Measurements from ENCODE around the gene DEFB119. TPM values are rescaled to one million over a fixed set of nuclear protein-coding genes. Genes with fewer than 3 reads are reported as not detected.
A peak's percentile ranks its signal among the peaks of the same experiment; 100 is the strongest.

The DEFB119 gene
- total RNA-seq, 1 experiment from 2014 or later: not detected

GRCh38 chr20:31392836-31393235, 2.4 kb upstream of the DEFB119 start:
- no TSS peak for BruUV-seq (replicated peaks)
- Histone ChIP-seq H3K4me1 (ENCODE audit: control insufficient read depth in 1 of 2, insufficient read depth in 2 of 2, low read length in 2 of 2) (no peaks in the 10 kb centered on the region), H2AFZ (ENCODE audit: low read depth, low read length, poor library complexity, severe bottlenecking) (peak overlapping the region; percentile 79), H3K36me3 (ENCODE audit: control insufficient read depth in 1 of 2, insufficient read depth in 2 of 2, low read length in 2 of 2) (no peaks in the 10 kb centered on the region), H3K9me2 (ENCODE audit: insufficient read depth) (no peaks in the 10 kb centered on the region), H3K9me3 (ENCODE audit: control insufficient read depth in 1 of 2, insufficient read depth in 1 of 2, low read depth in 1 of 2, low read length in 2 of 2) (no peaks in the 10 kb centered on the region), H3K79me2 (ENCODE audit: insufficient read depth, low read length) (no peaks in the 10 kb centered on the region), H3K27me3 (ENCODE audit: insufficient read depth, low read length) (peaks cover 28% of the 10 kb centered on the region), H4K20me1 (ENCODE audit: insufficient read depth) (no peaks in the 10 kb centered on the region), H3K4me3 (replicated peaks in 1 of 2; ENCODE audit: low read depth in 1 of 2, low read length in 2 of 2) (no peak overlapping the region), H3K4me2 (ENCODE audit: low read length) (no peak overlapping the region), H3K27ac (ENCODE audit: low read depth, low read length) (no peak overlapping the region), H3K9ac (ENCODE audit: low read length) (no peak overlapping the region)
- DNase-seq (ENCODE audit: low read depth, low spot score): no peak
- TF ChIP-seq POLR2AphosphoS5 (IDR thresholded peaks at IDR 0.05; ENCODE audit: low read depth, low read length) (no peak), CBX3 (IDR thresholded peaks at IDR 0.05; ENCODE audit: low read depth) (no peak), YY1 (IDR thresholded peaks at IDR 0.05; ENCODE audit: extremely low read depth, insufficient replicate concordance, low read depth, low read length) (no peak)
- TF ChIP-seq, protein P1, sequence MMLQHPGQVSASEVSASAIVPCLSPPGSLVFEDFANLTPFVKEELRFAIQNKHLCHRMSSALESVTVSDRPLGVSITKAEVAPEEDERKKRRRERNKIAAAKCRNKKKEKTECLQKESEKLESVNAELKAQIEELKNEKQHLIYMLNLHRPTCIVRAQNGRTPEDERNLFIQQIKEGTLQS (IDR thresholded peaks at IDR 0.05): no peak
- no peak for ATAC-seq
- POLR2A ChIA-PET: no interaction called here
- CTCF ChIA-PET: interaction anchor here (0.9 kb wide), 1 partner anchor 220 kb away, joined by 3 read pairs; no protein-coding TSS in a partner anchor
- intact Hi-C loops (cut with micrococcal nuclease): no loop called here
- RAD21 ChIA-PET (ENCODE audit: low non-redundant PET in 1 of 2, low total read pairs in 2 of 2, uncharacterized antibody in 2 of 2, unreplicated experiment in 2 of 2): no interaction called here

DNA sequence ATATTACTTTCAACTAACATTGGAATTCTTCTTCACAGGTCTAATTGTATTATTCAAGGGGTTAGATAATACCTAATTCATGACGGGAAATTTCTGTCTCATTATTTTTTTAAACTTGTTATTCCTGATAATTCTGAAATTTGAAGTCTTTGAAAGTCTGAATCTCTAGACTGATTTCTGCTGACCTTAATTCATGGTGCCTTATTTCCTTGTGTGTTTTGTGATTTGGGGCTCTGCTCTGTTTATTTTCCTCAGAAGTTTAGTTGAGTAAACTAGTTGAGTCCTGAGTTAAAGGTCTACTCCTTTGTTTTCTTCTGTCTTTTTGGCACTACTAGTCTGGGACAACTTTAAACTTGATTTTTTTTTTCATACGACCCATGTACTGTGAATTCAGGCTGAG, 16.0 kb downstream of the DEFB119 start:
- no peak for ATAC-seq
- H3K4me1 ChIP-seq (ENCODE audit: control insufficient read depth in 1 of 2, insufficient read depth in 2 of 2, low read length in 2 of 2): no peaks in the 10 kb centered on the region
- H3K36me3 ChIP-seq (ENCODE audit: control insufficient read depth in 1 of 2, insufficient read depth in 2 of 2, low read length in 2 of 2): no peaks in the 10 kb centered on the region
- intact Hi-C loops (cut with micrococcal nuclease): loop anchor here (10.0 kb wide), 1 partner anchor 60 kb away; no protein-coding TSS in a partner anchor
- BruUV-seq (replicated peaks): no TSS peak
- RAD21 ChIA-PET (ENCODE audit: low non-redundant PET in 1 of 2, low total read pairs in 2 of 2, uncharacterized antibody in 2 of 2, unreplicated experiment in 2 of 2): no interaction called here
- TF ChIP-seq, protein P2, sequence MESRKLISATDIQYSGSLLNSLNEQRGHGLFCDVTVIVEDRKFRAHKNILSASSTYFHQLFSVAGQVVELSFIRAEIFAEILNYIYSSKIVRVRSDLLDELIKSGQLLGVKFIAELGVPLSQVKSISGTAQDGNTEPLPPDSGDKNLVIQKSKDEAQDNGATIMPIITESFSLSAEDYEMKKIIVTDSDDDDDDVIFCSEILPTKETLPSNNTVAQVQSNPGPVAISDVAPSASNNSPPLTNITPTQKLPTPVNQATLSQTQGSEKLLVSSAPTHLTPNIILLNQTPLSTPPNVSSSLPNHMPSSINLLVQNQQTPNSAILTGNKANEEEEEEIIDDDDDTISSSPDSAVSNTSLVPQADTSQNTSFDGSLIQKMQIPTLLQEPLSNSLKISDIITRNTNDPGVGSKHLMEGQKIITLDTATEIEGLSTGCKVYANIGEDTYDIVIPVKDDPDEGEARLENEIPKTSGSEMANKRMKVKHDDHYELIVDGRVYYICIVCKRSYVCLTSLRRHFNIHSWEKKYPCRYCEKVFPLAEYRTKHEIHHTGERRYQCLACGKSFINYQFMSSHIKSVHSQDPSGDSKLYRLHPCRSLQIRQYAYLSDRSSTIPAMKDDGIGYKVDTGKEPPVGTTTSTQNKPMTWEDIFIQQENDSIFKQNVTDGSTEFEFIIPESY (IDR thresholded peaks at IDR 0.05; ENCODE audit: extremely low read depth, insufficient replicate concordance, low read length): no peak
- TF ChIP-seq, protein P1 (IDR thresholded peaks at IDR 0.05): no peak
- TF ChIP-seq CEBPB (IDR thresholded peaks at IDR 0.05; ENCODE audit: low read depth): no peak
- CTCF ChIA-PET: no interaction called here
- no peak for DNase-seq (ENCODE audit: low read depth, low spot score)
- H3K4me3 ChIP-seq (replicated peaks in 1 of 2; ENCODE audit: low read depth in 1 of 2, low read length in 2 of 2): no peak overlapping the region
- no peaks in the 10 kb centered on the region for H3K79me2 ChIP-seq (ENCODE audit: insufficient read depth, low read length)
- no peak overlapping the region for H3K9ac ChIP-seq (ENCODE audit: low read length)
- H3K9me3 ChIP-seq (ENCODE audit: control insufficient read depth in 1 of 2, insufficient read depth in 1 of 2, low read depth in 1 of 2, low read length in 2 of 2): no peaks in the 10 kb centered on the region
- H2AFZ ChIP-seq (ENCODE audit: low read depth, low read length, poor library complexity, severe bottlenecking): no peak overlapping the region
- H3K27ac ChIP-seq (ENCODE audit: low read depth, low read length): no peak overlapping the region
- no peak overlapping the region for H3K4me2 ChIP-seq (ENCODE audit: low read length)
- POLR2A ChIA-PET: no interaction called here
- H4K20me1 ChIP-seq (ENCODE audit: insufficient read depth): no peaks in the 10 kb centered on the region
- H3K27me3 ChIP-seq (ENCODE audit: insufficient read depth, low read length): peaks cover 43% of the 10 kb centered on the region
- no peaks in the 10 kb centered on the region for H3K9me2 ChIP-seq (ENCODE audit: insufficient read depth)

All from HCT116 (cell line).